Astrocyte (in vitro differentiated cells and primary cell): ENCODE results near the gene MC2R. TPM values are rescaled to one million over a fixed set of nuclear protein-coding genes. Genes with fewer than 3 reads are reported as not detected.

ENCODE experiments used
- DNase-seq: peaks from one replicate; pipeline ENCODE4 v3.0.0-alpha.2; 2010; ENCODE audit warnings: low read depth
- FAIRE-seq: peaks from 2 replicates; lab custom pipeline; 2011; peaks lifted over from hg19 to GRCh38; lab: Jason Lieb, UNC
- H2AFZ ChIP-seq: 2 replicates; pipeline ENCODE4 v1.6.0; 2012; ENCODE audit warnings: low read depth, low read length, inconsistent platforms
- H3K27ac ChIP-seq: 2 replicates; pipeline ENCODE4 v1.5.1; 2011; ENCODE audit warnings: low read depth, low read length, inconsistent platforms
- H3K27me3 ChIP-seq: 2 replicates; pipeline ENCODE4 v1.6.0; 2011; ENCODE audit warnings: low read length, inconsistent platforms; ENCODE audit not compliant: insufficient read depth
- H3K36me3 ChIP-seq: 2 replicates; pipeline ENCODE4 v1.5.1; 2011; ENCODE audit warnings: low read length, inconsistent platforms; ENCODE audit not compliant: insufficient read depth
- H3K4me1 ChIP-seq: 2 replicates; pipeline ENCODE4 v1.5.1; 2011; ENCODE audit warnings: low read length, inconsistent platforms; ENCODE audit not compliant: insufficient read depth
- H3K4me2 ChIP-seq: 2 replicates; pipeline ENCODE4 v1.6.0; 2012; ENCODE audit warnings: low read length, inconsistent platforms
- H3K4me3 ChIP-seq: 2 replicates; pipeline ENCODE4 v1.5.1; 2011; ENCODE audit warnings: low read depth, mild to moderate bottlenecking, low read length, inconsistent platforms; ENCODE audit not compliant: insufficient read depth
- H3K79me2 ChIP-seq: 2 replicates; pipeline ENCODE4 v1.6.0; 2012; ENCODE audit warnings: mild to moderate bottlenecking, low read length, inconsistent platforms; ENCODE audit not compliant: insufficient read depth
- H3K9ac ChIP-seq: 2 replicates; pipeline ENCODE4 v1.6.0; 2012; ENCODE audit warnings: mild to moderate bottlenecking, low read length, inconsistent platforms
- H3K9me3 ChIP-seq: 2 replicates; pipeline ENCODE4 v1.5.1; 2012; ENCODE audit warnings: low read depth, mild to moderate bottlenecking, low read length, inconsistent platforms; ENCODE audit not compliant: insufficient read depth
- H4K20me1 ChIP-seq: 2 replicates; pipeline ENCODE4 v1.6.0; 2012; ENCODE audit warnings: low read length, inconsistent platforms; ENCODE audit not compliant: insufficient read depth
- H3K27ac Mint-ChIP-seq: one replicate; pipeline ENCODE4 v1.8.0; 2021; ENCODE audit warnings: mild to moderate bottlenecking, mixed read lengths; ENCODE audit not compliant: unreplicated experiment
- H3K27me3 Mint-ChIP-seq: one replicate; pipeline ENCODE4 v1.8.0; 2021; ENCODE audit warnings: low read depth, mixed read lengths; ENCODE audit not compliant: unreplicated experiment
- H3K36me3 Mint-ChIP-seq: one replicate; pipeline ENCODE4 v1.8.0; 2021; ENCODE audit warnings: low read depth, mixed read lengths; ENCODE audit not compliant: unreplicated experiment
- H3K4me1 Mint-ChIP-seq: one replicate; pipeline ENCODE4 v1.8.0; 2021; ENCODE audit warnings: low read depth, mixed read lengths; ENCODE audit not compliant: unreplicated experiment
- H3K4me3 Mint-ChIP-seq: one replicate; pipeline ENCODE4 v1.8.0; 2021; ENCODE audit warnings: mild to moderate bottlenecking, moderate library complexity, mixed read lengths; ENCODE audit not compliant: unreplicated experiment
- H3K9me3 Mint-ChIP-seq: one replicate; pipeline ENCODE4 v1.8.0; 2021; ENCODE audit warnings: mild to moderate bottlenecking, mixed read lengths; ENCODE audit not compliant: unreplicated experiment
- CTCF ChIP-seq: IDR thresholded peaks from 2 replicates; pipeline ENCODE4 v1.5.1; 2011; ENCODE audit warnings: low read depth, mild to moderate bottlenecking, inconsistent platforms, low read length, moderate library complexity; ENCODE audit not compliant: insufficient read depth
- EZH2 ChIP-seq: IDR thresholded peaks from 2 replicates; pipeline ENCODE4 v1.6.1; 2012; ENCODE audit warnings: mild to moderate bottlenecking, low read length, inconsistent platforms; ENCODE audit not compliant: insufficient read depth
- total RNA-seq: library from RNA; stranded (reverse); gene quantifications from 2 replicates; pipeline ENCODE4 v1.2.1, GENCODE V29; 2021

MC2R gene
- total RNA-seq, 1 donor from 2014 or later: not detected

- Mint-ChIP-seq H3K27ac (no peak overlapping the region), H3K4me1 (no peaks in the 10 kb centered on the region), H3K4me3 (no peak overlapping the region), H3K9me3 (peaks cover 2% of the 10 kb centered on the region), H3K36me3 (no peaks in the 10 kb centered on the region), H3K27me3 (peaks cover 16% of the 10 kb centered on the region)
- Histone ChIP-seq H3K4me1 (no peaks in the 10 kb centered on the region), H3K79me2 (no peaks in the 10 kb centered on the region), H3K9me3 (no peaks in the 10 kb centered on the region), H2AFZ (no peak overlapping the region), H3K27ac (no peak overlapping the region), H3K4me3 (no peak overlapping the region), H3K4me2 (no peak overlapping the region), H3K9ac (no peak overlapping the region), H3K36me3 (no peaks in the 10 kb centered on the region), H4K20me1 (no peaks in the 10 kb centered on the region), H3K27me3 (no peaks in the 10 kb centered on the region)
- TF ChIP-seq EZH2 (no peak), CTCF (no peak)
- FAIRE-seq: no peak
- no peak for DNase-seq
Measured at GRCh38 chr18:13910501-13910900, 4.8 kb downstream of the MC2R start.

- TF ChIP-seq CTCF (no peak), EZH2 (no peak)
- H3K4me3 ChIP-seq: no peak overlapping the region
- no peak overlapping the region for H3K9ac ChIP-seq
- H3K27ac ChIP-seq: no peak overlapping the region
- H3K9me3 ChIP-seq: no peaks in the 10 kb centered on the region
- H2AFZ ChIP-seq: no peak overlapping the region
- no peak overlapping the region for H3K27ac Mint-ChIP-seq
- DNase-seq (no peak), FAIRE-seq (no peak)
- no peaks in the 10 kb centered on the region for H4K20me1 ChIP-seq
- no peaks in the 10 kb centered on the region for H3K79me2 ChIP-seq
- H3K27me3 Mint-ChIP-seq: peaks cover 14% of the 10 kb centered on the region
- no peak overlapping the region for H3K4me2 ChIP-seq
- no peaks in the 10 kb centered on the region for H3K4me1 ChIP-seq
- no peaks in the 10 kb centered on the region for H3K4me1 Mint-ChIP-seq
- H3K36me3 ChIP-seq: no peaks in the 10 kb centered on the region
- no peaks in the 10 kb centered on the region for H3K36me3 Mint-ChIP-seq
- no peak overlapping the region for H3K4me3 Mint-ChIP-seq
- H3K9me3 Mint-ChIP-seq: peaks cover 2% of the 10 kb centered on the region
- no peaks in the 10 kb centered on the region for H3K27me3 ChIP-seq
Measured at GRCh38 chr18:13909141-13909940, 6.0 kb downstream of the MC2R start.

- Mint-ChIP-seq H3K4me3 (no peak overlapping the region), H3K9me3 (peaks cover 3% of the 10 kb centered on the region), H3K36me3 (no peaks in the 10 kb centered on the region), H3K27ac (no peak overlapping the region), H3K4me1 (no peaks in the 10 kb centered on the region), H3K27me3 (peaks cover 2% of the 10 kb centered on the region)
- Histone ChIP-seq H2AFZ (no peak overlapping the region), H4K20me1 (no peaks in the 10 kb centered on the region), H3K4me3 (no peak overlapping the region), H3K79me2 (no peaks in the 10 kb centered on the region), H3K27me3 (no peaks in the 10 kb centered on the region), H3K4me1 (no peaks in the 10 kb centered on the region), H3K9ac (no peak overlapping the region), H3K36me3 (no peaks in the 10 kb centered on the region), H3K27ac (no peak overlapping the region), H3K9me3 (no peaks in the 10 kb centered on the region), H3K4me2 (no peak overlapping the region)
- FAIRE-seq: no peak
- no peak for DNase-seq
- no peak for TF ChIP-seq CTCF
- TF ChIP-seq EZH2: no peak
Measured at GRCh38 chr18:13900633-13901032, 14.7 kb downstream of the MC2R start.
